GM12892 (cell line): ENCODE measurements around the gene WBP2NL. TPM values are rescaled to one million over a fixed set of nuclear protein-coding genes. Genes with fewer than 3 reads are reported as not detected.
"Not testable (repeated sequence)": the region's sequence is repeated elsewhere in the genome, so short reads cannot be mapped to it uniquely, and the experiment has no call there.

Source experiments
- DNase-seq: peaks from one replicate; pipeline ENCODE4 v3.0.0; 2011; ENCODE audit not compliant: insufficient read length
- FAIRE-seq: peaks from 2 replicates; lab custom pipeline; 2011; peaks lifted over from hg19 to GRCh38; lab: Jason Lieb, UNC
- POLR2A ChIP-seq: IDR thresholded peaks from 2 replicates; pipeline ENCODE4 v1.6.1; 2011; ENCODE audit warnings: low read depth, low read length, control low read depth
- POLR2AphosphoS5 ChIP-seq: IDR thresholded peaks from 2 replicates; pipeline ENCODE4 v1.6.1; 2011; ENCODE audit warnings: low read depth, low read length, control low read depth
- TAF1 ChIP-seq: IDR thresholded peaks from 2 replicates; pipeline ENCODE4 v1.6.1; 2011; ENCODE audit warnings: low read depth, mild to moderate bottlenecking, control low read depth, low read length, borderline replicate concordance
- polyA plus RNA-seq: library from polyadenylated mRNA; unstranded; fragments of >200 nt; gene quantifications from one replicate; pipeline ENCODE4 v1.2.1, GENCODE V29; 2012; ENCODE audit warnings: missing spikeins, inconsistent platforms; ENCODE audit not compliant: missing spikeins

Gene WBP2NL, protein sequence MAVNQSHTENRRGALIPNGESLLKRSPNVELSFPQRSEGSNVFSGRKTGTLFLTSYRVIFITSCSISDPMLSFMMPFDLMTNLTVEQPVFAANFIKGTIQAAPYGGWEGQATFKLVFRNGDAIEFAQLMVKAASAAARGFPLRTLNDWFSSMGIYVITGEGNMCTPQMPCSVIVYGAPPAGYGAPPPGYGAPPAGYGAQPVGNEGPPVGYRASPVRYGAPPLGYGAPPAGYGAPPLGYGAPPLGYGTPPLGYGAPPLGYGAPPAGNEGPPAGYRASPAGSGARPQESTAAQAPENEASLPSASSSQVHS
- 1.6 TPM for polyA plus RNA-seq

- peak; percentile 98 for FAIRE-seq
Measured at GRCh38 chr22:41998361-41999261, at the start of gene WBP2NL. Gene WBP2NL, plus strand, starts transcription at chr22:41998788. Its CDS starts 31 bp downstream, at chr22:41998819.

DNA sequence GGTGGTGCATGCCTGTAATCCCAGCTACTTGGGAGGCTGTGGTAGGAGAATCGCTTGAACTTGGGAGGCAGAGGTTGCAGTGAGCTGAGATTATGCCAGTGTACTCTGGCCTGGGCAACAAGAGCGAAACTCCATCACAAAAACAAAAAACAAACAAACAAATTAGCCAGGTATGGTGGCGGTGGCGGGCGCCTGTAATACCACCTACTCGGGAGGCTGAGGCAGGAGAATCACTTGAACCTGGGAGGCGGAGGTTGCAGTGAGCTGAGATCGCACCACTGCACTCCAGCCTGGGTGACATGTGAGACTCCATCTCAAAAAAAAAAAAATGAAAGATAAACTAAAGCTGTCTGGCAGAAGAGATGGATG lies 49.7 kb upstream of the WBP2NL start:
- not testable (repeated sequence) for DNase-seq
- FAIRE-seq: peak; percentile 33

More at GRCh38 chr22:41998361-41999261, at the start of gene WBP2NL:
- peak; percentile 83 for TF ChIP-seq POLR2AphosphoS5
- peak; percentile 90; the same call in 1 of the 2 replicates for TF ChIP-seq TAF1
- peak; percentile 88 for TF ChIP-seq POLR2A
- peak; percentile 91 for DNase-seq

GRCh38 chr22:41949297-41949965 lies 49.2 kb upstream of the WBP2NL start:
- DNase-seq (no peak), FAIRE-seq (peak; percentile 90)
- TF ChIP-seq POLR2AphosphoS5: 0 out of 2 replicates have a peak, but pooled peaks have one; percentile 42
- peak; percentile 66; the same call in 1 of the 2 replicates for TF ChIP-seq POLR2A
- no peak for TF ChIP-seq TAF1

DNA sequence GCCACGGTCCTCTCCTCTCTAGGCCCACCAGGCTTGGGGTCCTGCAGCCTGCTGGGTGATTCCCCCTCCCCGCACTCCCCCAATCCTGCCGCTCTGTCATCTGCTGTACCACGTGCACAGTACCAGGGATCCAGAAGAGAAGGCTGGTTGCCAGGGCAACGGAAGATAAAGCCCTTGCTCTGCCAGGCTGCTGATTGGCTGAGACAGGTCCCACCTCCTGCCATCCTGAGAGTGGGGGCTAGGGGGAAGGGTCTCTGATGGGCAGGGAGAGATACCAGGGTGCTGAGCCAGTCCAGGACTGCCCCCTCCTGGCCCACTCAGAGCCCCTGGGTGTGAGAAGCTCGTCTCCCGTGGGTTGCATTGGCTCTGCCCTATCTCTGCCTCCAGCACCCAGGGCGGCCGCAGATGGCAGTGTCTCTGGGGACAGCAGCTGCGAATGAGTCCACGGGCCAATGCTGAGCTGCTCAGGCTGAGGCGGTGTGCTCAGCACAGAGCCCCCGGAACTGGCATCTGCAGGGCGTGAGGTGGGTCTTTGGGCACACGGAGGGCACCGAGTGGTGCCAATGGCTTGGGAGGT lies 46.6 kb upstream of the WBP2NL start, which contains the start of gene SMIM45:
SMIM45 (plus strand) TSS at position 253 of the 577 bp plus-strand sequence.
- no peak for TF ChIP-seq TAF1
- DNase-seq (no peak), FAIRE-seq (peak; percentile 79)

- no peak for TF ChIP-seq TAF1
- no peak for TF ChIP-seq POLR2A
- no peak for TF ChIP-seq POLR2AphosphoS5
- no peak for DNase-seq
- FAIRE-seq: no peak
Measured at GRCh38 chr22:41952713-41953112, 45.9 kb upstream of the WBP2NL start.

DNA sequence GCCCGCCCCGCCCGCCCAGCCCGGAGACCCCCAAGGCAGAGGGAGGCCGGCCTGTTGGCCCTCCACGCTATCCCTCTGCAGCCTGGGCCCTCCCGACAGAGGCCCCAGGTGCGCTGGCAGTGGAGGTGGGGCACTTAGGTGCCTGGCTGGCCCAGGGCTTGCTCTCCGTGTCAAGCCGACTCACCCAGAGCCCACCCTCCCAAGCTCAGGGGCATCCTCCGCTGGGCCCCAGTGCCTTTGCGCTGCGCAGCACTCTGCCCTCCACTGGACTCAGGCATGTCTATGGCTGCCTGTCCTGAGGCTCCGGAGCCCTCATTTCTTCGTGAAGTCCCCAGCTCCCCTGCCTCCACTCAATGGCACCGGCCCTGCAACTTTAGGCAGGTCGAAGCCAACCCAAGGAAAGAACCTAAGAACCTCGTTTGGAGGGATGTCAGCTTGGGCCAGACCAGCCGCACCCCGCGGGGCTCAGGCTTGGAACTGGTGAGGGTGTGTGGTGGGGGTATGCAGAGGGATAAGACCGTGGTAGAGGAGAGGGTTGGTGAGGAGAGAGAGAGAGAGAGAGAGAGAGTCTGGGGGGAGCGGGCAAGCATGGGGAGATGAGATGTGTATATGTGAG lies 40.5 kb upstream of the WBP2NL start:
- FAIRE-seq (no peak), DNase-seq (no peak)
- TF ChIP-seq TAF1 (no peak), POLR2AphosphoS5 (no peak), POLR2A (no peak)

- DNase-seq (no peak), FAIRE-seq (no peak)
- no peak for TF ChIP-seq TAF1
- TF ChIP-seq POLR2A: no peak
- TF ChIP-seq POLR2AphosphoS5: no peak
Measured at GRCh38 chr22:41963453-41964111, 35.0 kb upstream of the WBP2NL start.

DNA sequence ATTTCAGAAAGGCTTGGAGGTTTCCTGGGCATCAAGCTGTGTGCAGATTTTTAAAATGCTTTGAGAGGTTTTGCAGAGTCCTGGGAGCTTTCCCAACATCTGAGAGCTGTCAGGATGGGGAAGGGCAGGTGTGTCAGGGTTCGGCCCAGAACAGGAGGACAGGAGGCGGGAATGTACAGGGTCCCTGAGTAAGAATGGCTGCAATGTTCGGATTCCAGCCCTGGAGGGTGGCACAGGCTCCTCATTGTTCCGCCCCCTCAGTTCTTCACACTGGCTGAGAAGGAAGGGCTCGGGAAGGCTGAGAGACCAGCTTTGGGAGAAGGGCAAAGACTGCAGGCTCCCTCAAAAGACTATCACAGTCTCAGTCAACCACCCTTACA lies 34.5 kb upstream of the WBP2NL start:
- TF ChIP-seq TAF1 (no peak), POLR2A (no peak), POLR2AphosphoS5 (no peak)
- DNase-seq (no peak), FAIRE-seq (no peak)

GRCh38 chr22:41966225-41966606 lies 32.4 kb upstream of the WBP2NL start:
- DNase-seq: no peak
- FAIRE-seq: no peak

GRCh38 chr22:41966607-41967240 lies 31.9 kb upstream of the WBP2NL start:
- FAIRE-seq (peak; percentile 91), DNase-seq (no peak)
- TF ChIP-seq POLR2A (no peak), POLR2AphosphoS5 (no peak), TAF1 (no peak)

More at GRCh38 chr22:41966225-41966606, 32.4 kb upstream of the WBP2NL start:
- no peak for TF ChIP-seq TAF1
- TF ChIP-seq POLR2A: no peak
- no peak for TF ChIP-seq POLR2AphosphoS5
